Adipocyte (in vitro differentiated cells): ENCODE measurements around the gene LRMDA.

Experiments
- DNase-seq: peaks from one replicate; pipeline ENCODE4 v3.0.0-alpha.2; 2015; ENCODE audit warnings: low read depth
- H3K27me3 ChIP-seq: replicated peaks from 2 replicates; pipeline ENCODE4 v1.7.0; 2013; ENCODE audit warnings: mild to moderate bottlenecking, low read length, moderate library complexity; ENCODE audit not compliant: control insufficient read depth, insufficient read depth
- H3K36me3 ChIP-seq: 2 replicates; pipeline ENCODE4 v1.7.0; 2013; ENCODE audit warnings: low read length, mild to moderate bottlenecking, moderate library complexity; ENCODE audit not compliant: control insufficient read depth, insufficient read depth, severe bottlenecking
- H3K4me1 ChIP-seq: 2 replicates; pipeline ENCODE4 v1.7.0; 2013; ENCODE audit warnings: mild to moderate bottlenecking, low read length, moderate library complexity; ENCODE audit not compliant: control insufficient read depth, insufficient read depth
- H3K4me3 ChIP-seq: 2 replicates; pipeline ENCODE4 v1.7.0; 2013; ENCODE audit warnings: mild to moderate bottlenecking, low read length, moderate library complexity
- H3K9ac ChIP-seq: 2 replicates; pipeline ENCODE4 v1.7.0; 2013; ENCODE audit warnings: mild to moderate bottlenecking, low read length, moderate library complexity
- H3K9me3 ChIP-seq: 2 replicates; pipeline ENCODE4 v1.7.0; 2013; ENCODE audit warnings: mild to moderate bottlenecking, low read length, moderate library complexity; ENCODE audit not compliant: control insufficient read depth

LRMDA gene

GRCh38 chr10:75487087-75487754, 55.8 kb downstream of the LRMDA start:
- no peak for DNase-seq
- H3K36me3 ChIP-seq = no peaks in the 10 kb centered on the region
- no peak overlapping the region for H3K4me3 ChIP-seq
- H3K9ac ChIP-seq = no peak overlapping the region
- H3K9me3 ChIP-seq = no peaks in the 10 kb centered on the region
- peaks cover 16% of the 10 kb centered on the region for H3K4me1 ChIP-seq
- no peaks in the 10 kb centered on the region for H3K27me3 ChIP-seq

- no peak for DNase-seq
- Histone ChIP-seq H3K27me3 (no peaks in the 10 kb centered on the region), H3K36me3 (no peaks in the 10 kb centered on the region), H3K4me1 (peaks cover 16% of the 10 kb centered on the region), H3K9me3 (no peaks in the 10 kb centered on the region), H3K9ac (no peak overlapping the region), H3K4me3 (no peak overlapping the region)
These were observed 56.3 kb downstream of the LRMDA start for GRCh38 chr10:75487755-75488125.

DNA sequence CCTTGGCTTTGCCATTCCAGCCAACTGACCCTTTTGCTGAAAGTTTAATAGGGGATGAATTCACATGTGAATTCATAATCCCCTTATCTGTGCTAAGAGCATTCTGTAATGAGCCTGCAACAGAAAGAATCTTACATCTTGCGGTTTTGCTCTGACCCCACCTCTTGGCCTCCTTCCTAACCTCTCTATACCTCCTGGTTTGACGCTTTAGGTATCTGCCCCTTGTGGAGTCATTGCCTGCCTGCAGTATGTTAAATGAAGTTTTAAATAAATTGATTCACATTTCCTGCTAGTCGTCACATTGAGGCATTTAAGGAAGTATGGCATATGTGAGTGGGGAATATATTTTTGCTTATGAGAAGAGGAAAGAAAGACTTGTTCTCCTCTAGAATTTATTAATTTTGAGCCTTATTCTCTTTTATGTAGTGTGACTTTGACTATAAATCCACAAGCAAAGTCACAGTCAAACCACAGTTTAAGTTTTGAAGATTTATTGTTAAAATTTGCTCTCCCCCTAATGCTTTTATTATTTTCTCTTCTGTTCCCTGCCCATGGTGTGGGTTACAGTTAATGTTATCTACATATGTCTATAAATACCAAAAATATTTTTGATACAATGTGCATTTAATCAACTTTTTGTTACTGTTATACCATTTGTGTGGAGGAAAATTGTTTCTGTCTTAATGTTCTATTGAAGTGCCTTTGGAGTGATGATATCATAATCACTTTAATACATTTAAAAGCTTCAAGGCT, 60.9 kb downstream of the LRMDA start:
- no peak overlapping the region for H3K9ac ChIP-seq
- no peak for DNase-seq
- H3K9me3 ChIP-seq = no peaks in the 10 kb centered on the region
- no peak overlapping the region for H3K4me3 ChIP-seq
- H3K27me3 ChIP-seq = no peaks in the 10 kb centered on the region
- peaks cover 18% of the 10 kb centered on the region for H3K4me1 ChIP-seq
- H3K36me3 ChIP-seq = no peaks in the 10 kb centered on the region

DNA sequence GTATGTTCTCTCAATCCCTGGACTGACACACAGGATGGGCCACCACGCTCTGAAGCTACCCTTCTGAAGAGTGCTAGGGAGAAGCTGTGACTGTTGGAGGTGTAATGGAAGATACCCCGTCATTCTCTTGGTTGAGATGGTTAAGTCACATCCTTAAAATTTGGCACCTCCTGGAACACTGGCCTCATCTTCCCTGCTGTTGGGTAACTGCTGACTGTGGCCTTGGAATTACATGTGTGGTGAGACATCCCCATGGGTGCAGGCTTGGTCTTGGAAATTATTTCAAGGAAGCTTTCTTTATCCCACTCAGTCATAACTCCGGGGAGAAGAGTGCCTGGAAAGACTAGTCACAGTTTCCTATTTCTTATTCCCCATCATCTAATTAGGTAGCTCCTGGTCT, 62.0 kb downstream of the LRMDA start:
- Histone ChIP-seq H3K36me3 (no peaks in the 10 kb centered on the region), H3K9ac (no peak overlapping the region)
- DNase-seq = no peak

DNA sequence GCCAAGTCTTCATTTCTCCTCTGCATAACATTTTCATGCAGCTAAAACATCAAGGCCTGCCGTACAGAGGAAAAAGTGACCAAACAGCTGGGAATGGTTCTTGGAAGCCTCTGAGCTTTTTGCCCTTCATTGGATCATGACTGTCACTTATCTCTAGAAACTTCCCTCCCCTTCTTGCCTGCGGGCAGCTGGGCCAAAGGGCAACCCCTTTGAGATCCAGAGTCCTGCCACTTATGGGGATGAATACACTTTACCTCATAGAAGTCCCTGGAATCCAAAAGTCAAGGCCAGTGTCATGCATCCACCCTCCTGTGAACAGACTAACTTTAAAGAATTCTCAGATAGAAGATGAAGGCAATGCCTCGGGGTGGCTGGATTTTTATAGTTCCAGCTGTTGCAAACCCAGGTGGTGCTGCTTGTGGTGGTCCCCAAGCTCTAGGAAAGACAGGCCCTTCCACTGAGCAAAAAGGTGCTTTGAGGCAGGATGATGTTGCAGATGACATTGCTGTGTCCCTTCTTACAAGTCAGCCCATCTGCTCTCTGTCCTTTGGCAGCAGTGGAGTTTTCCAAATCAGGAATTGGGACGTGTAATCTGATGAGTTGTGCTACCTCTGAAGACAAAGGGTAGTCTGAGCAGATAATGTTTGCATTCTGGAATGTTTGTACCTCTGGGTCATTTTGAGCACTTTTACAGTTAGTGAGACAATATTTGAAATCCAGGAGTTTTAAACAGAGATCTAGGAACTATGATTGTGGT, 64.2 kb downstream of the LRMDA start:
- Histone ChIP-seq H3K27me3 (no peaks in the 10 kb centered on the region), H3K9ac (no peak overlapping the region), H3K36me3 (no peaks in the 10 kb centered on the region), H3K4me3 (no peak overlapping the region), H3K9me3 (no peaks in the 10 kb centered on the region), H3K4me1 (peaks cover 25% of the 10 kb centered on the region)
- DNase-seq = no peak

More for the DNA sequence above, 62.0 kb downstream of the LRMDA start:
- no peaks in the 10 kb centered on the region for H3K9me3 ChIP-seq
- peaks cover 15% of the 10 kb centered on the region for H3K4me1 ChIP-seq
- no peak overlapping the region for H3K4me3 ChIP-seq
- H3K27me3 ChIP-seq = no peaks in the 10 kb centered on the region

GRCh38 chr10:75496191-75496567, 64.8 kb downstream of the LRMDA start:
- H3K9ac ChIP-seq = no peak overlapping the region
- no peaks in the 10 kb centered on the region for H3K9me3 ChIP-seq
- H3K4me1 ChIP-seq = peaks cover 25% of the 10 kb centered on the region
- H3K36me3 ChIP-seq = no peaks in the 10 kb centered on the region
- DNase-seq = no peak
- H3K4me3 ChIP-seq = no peak overlapping the region
- H3K27me3 ChIP-seq = no peaks in the 10 kb centered on the region

DNA sequence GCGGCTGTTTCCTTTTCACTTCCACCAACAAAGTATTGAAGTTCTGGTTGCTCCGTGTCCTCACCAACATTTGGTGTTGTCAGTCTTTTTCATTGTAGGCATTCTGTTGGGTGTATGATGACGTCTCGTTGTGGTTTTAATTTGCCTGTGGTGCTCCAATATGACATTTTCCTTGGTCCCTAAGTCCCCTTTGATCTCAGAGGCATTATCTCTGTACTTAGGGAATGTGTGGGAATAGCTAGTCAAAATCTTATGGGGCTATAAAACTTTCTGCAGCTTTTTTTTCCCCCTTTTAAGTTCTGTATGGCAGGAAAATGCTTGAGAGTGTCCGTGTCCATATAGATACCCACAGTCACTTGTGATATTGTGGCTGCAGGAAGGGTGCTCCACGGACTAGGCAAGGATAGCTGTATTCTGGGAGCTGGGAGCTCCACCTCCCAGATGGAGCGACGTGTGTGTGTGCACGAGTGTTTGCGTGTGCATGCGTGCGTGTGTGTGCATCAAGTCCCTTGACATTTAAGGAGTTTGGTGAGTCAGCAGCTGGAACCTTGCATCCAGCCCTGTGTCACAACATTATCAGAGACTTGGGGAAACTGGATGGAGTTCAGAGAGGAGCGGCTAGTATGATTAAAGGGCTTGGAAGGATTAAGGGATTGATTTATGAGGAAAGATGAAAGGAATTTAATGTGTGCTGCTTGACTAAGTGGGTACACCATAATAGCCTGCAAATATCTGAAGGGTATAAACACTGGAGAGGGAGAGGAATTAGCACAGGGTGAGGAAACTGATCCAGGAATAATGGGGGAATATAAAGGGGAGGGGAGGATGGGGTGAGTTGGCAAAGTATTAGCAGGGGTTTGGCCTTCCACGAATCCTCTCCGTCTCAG, 66.8 kb downstream of the LRMDA start:
- peaks cover 24% of the 10 kb centered on the region for H3K4me1 ChIP-seq
- peak overlapping the region; percentile 28 for H3K4me3 ChIP-seq
- H3K36me3 ChIP-seq = no peaks in the 10 kb centered on the region
- H3K9ac ChIP-seq = no peak overlapping the region
- no peaks in the 10 kb centered on the region for H3K9me3 ChIP-seq
- H3K27me3 ChIP-seq = no peaks in the 10 kb centered on the region
- DNase-seq = no peak

- Histone ChIP-seq H3K4me3 (peak overlapping the region; percentile 28), H3K36me3 (no peaks in the 10 kb centered on the region), H3K4me1 (peaks cover 18% of the 10 kb centered on the region), H3K9me3 (no peaks in the 10 kb centered on the region), H3K27me3 (no peaks in the 10 kb centered on the region), H3K9ac (no peak overlapping the region)
- DNase-seq = no peak
These were observed 67.5 kb downstream of the LRMDA start for GRCh38 chr10:75498884-75499350.

DNA sequence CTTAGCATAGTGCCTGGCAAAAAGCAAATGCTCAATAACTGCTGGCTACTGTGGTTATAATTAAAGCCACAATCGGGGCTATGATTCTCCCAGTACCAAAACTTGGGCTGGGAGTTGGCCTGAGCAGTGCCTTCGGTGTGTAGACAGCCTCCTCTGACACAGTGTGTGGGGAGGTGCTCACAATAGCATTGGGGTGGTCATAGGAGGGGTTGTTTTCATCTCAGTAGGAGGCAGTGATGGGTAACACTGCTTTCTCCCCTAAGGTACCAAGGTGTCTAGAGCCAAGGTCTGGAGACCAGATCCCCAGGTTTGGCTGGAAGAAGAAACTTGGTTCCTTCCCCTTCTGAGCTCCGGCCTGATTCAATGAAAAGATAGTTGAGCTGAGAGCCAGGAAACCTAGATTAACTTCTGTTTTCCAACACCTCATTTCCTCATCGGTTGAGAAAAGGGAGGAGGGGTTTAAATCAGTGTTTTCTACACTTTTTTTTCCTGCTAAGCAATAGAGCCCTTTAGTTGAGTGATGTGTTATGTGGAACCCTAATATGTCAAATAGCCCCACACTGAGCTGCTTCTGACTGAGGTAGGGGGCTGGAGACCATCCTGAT, 68.2 kb downstream of the LRMDA start:
- H3K36me3 ChIP-seq = no peaks in the 10 kb centered on the region
- H3K9ac ChIP-seq = no peak overlapping the region
- no peak overlapping the region for H3K4me3 ChIP-seq
- no peaks in the 10 kb centered on the region for H3K27me3 ChIP-seq
- DNase-seq = no peak
- H3K9me3 ChIP-seq = no peaks in the 10 kb centered on the region
- peaks cover 14% of the 10 kb centered on the region for H3K4me1 ChIP-seq

GRCh38 chr10:75502389-75502788, 71.0 kb downstream of the LRMDA start:
- Histone ChIP-seq H3K4me1 (peaks cover 25% of the 10 kb centered on the region), H3K4me3 (no peak overlapping the region), H3K27me3 (no peaks in the 10 kb centered on the region), H3K9ac (no peak overlapping the region), H3K9me3 (no peaks in the 10 kb centered on the region), H3K36me3 (no peaks in the 10 kb centered on the region)
- no peak for DNase-seq
